ENCODE measurements around the gene BAZ2B. TPM values are rescaled to one million over a fixed set of nuclear protein-coding genes. Genes with fewer than 3 reads are reported as not detected.

The BAZ2B gene
- total RNA-seq, 4 donors from 2014 or later: 94.5 to 237 (median 145) TPM

GRCh38 chr2:159623436-159623835, 7.1 kb upstream of the BAZ2B start:
- no peak overlapping the region for H3K27ac ChIP-seq
- no peaks in the 10 kb centered on the region for H3K4me1 ChIP-seq
- no peak for DNase-seq
- intact Hi-C loops (cut with DNase I; ENCODE audit: low total_unique reads): no loop called here
- H3K36me3 ChIP-seq: no peaks in the 10 kb centered on the region
- no peaks in the 10 kb centered on the region for H3K9me3 ChIP-seq
- no peaks in the 10 kb centered on the region for H3K27me3 ChIP-seq
- no peak for TF ChIP-seq CTCF (IDR thresholded peaks at IDR 0.05)
- no peak overlapping the region for H3K4me3 ChIP-seq

GRCh38 chr2:159622966-159623365, 6.6 kb upstream of the BAZ2B start:
- no peaks in the 10 kb centered on the region for H3K9me3 ChIP-seq
- H3K4me1 ChIP-seq: no peaks in the 10 kb centered on the region
- intact Hi-C loops (cut with DNase I; ENCODE audit: low total_unique reads): no loop called here
- no peaks in the 10 kb centered on the region for H3K36me3 ChIP-seq
- H3K27me3 ChIP-seq: no peaks in the 10 kb centered on the region
- no peak overlapping the region for H3K27ac ChIP-seq
- no peak for DNase-seq
- no peak for TF ChIP-seq CTCF (IDR thresholded peaks at IDR 0.05)
- TF ChIP-seq POLR2A (IDR thresholded peaks at IDR 0.05): no peak
- H3K4me3 ChIP-seq: no peak overlapping the region

- intact Hi-C loops (cut with DNase I; ENCODE audit: low total_unique reads): no loop called here
Measured at GRCh38 chr2:159620796-159621195, 4.4 kb upstream of the BAZ2B start.

GRCh38 chr2:159617646-159618045, 1.3 kb upstream of the BAZ2B start:
- intact Hi-C loops (cut with DNase I; ENCODE audit: low total_unique reads): no loop called here
- peak in 1 of 2 donors; percentile 34 for DNase-seq
- peak overlapping the region in 1 of 2 donors; percentile 56 for H3K4me3 ChIP-seq
- no peaks in the 10 kb centered on the region for H3K4me1 ChIP-seq
- peak overlapping the region; percentile 95 to 99 for H3K27ac ChIP-seq
- H3K27me3 ChIP-seq: no peaks in the 10 kb centered on the region
- H3K9me3 ChIP-seq: no peaks in the 10 kb centered on the region
- no peaks in the 10 kb centered on the region for H3K36me3 ChIP-seq
- no peak for TF ChIP-seq CTCF (IDR thresholded peaks at IDR 0.05)
- no peak for TF ChIP-seq POLR2A (IDR thresholded peaks at IDR 0.05)

More at GRCh38 chr2:159620796-159621195, 4.4 kb upstream of the BAZ2B start:
- H3K27ac ChIP-seq: no peak overlapping the region
- no peak for DNase-seq
- H3K9me3 ChIP-seq: no peaks in the 10 kb centered on the region
- TF ChIP-seq CTCF (IDR thresholded peaks at IDR 0.05): no peak
- TF ChIP-seq POLR2A (IDR thresholded peaks at IDR 0.05): no peak
- H3K36me3 ChIP-seq: no peaks in the 10 kb centered on the region
- H3K4me3 ChIP-seq: no peak overlapping the region
- no peaks in the 10 kb centered on the region for H3K27me3 ChIP-seq
- H3K4me1 ChIP-seq: no peaks in the 10 kb centered on the region

- DNase-seq: no peak
- Histone ChIP-seq H3K36me3 (no peaks in the 10 kb centered on the region), H3K4me3 (peak overlapping the region; percentile 56 to 88), H3K27ac (peak overlapping the region; percentile 95 to 99), H3K27me3 (no peaks in the 10 kb centered on the region), H3K4me1 (no peaks in the 10 kb centered on the region), H3K9me3 (no peaks in the 10 kb centered on the region)
- intact Hi-C loops (cut with DNase I; ENCODE audit: low total_unique reads): no loop called here
- no peak for TF ChIP-seq POLR2A (IDR thresholded peaks at IDR 0.05)
- TF ChIP-seq CTCF (IDR thresholded peaks at IDR 0.05): no peak
Measured at GRCh38 chr2:159617100-159617499, 752 bp upstream of the BAZ2B start.
